ENCODE data around the gene WEE1. TPM values are rescaled to one million over a fixed set of nuclear protein-coding genes. Genes with fewer than 3 reads are reported as not detected.

WEE1 gene
- total and polyA plus RNA-seq, 2 experiments from 2014 or later = 50.7 to 149 TPM

GRCh38 chr11:9615031-9615451, 41.6 kb downstream of the WEE1 start:
- Histone ChIP-seq H3K36me3 (ENCODE audit: insufficient read depth) (no peaks in the 10 kb centered on the region), H3K4me1 (ENCODE audit: insufficient read depth) (peaks cover 5% of the 10 kb centered on the region), H2AFZ (peak overlapping the region; percentile 98; the same call in 1 of the 2 replicates), H3K4me2 (peak overlapping the region; percentile 92), H3K27me3 (ENCODE audit: insufficient read depth) (no peaks in the 10 kb centered on the region), H3K9me2 (ENCODE audit: insufficient read depth) (no peaks in the 10 kb centered on the region), H3K27ac (ENCODE audit: low read depth) (no peak overlapping the region), H3K79me2 (replicated peaks; ENCODE audit: insufficient read depth) (no peaks in the 10 kb centered on the region), H3F3A (replicated peaks; ENCODE audit: low read depth) (peaks cover 6% of the 10 kb centered on the region), H4K20me1 (replicated peaks; ENCODE audit: insufficient read depth) (no peaks in the 10 kb centered on the region), H3K4me3 (peak overlapping the region; percentile 69)
- Mint-ChIP-seq H3K27ac (no peak overlapping the region), H3K4me1 (peaks cover 18% of the 10 kb centered on the region; the same call in 2 of the 3 replicates), H3K9me3 (no peaks in the 10 kb centered on the region), H3K4me3 (peak overlapping the region; percentile 77; the same call in 1 of the 3 replicates), H3K36me3 (ENCODE audit: low read depth) (no peaks in the 10 kb centered on the region), H3K27me3 (ENCODE audit: insufficient read depth, low read depth, poor library complexity) (peaks cover 11% of the 10 kb centered on the region)
- no peak for ATAC-seq
- DNase-seq (ENCODE audit: low spot score) = no peak
- TF ChIP-seq ZNF331 (CRISPR knock-in tag; IDR thresholded peaks at IDR 0.05; ENCODE audit: low read depth) (no peak), JUNB (IDR thresholded peaks at IDR 0.05; ENCODE audit: unreplicated experiment) (no peak), ETS1 (IDR thresholded peaks at IDR 0.05) (no peak), POLR2AphosphoS5 (IDR thresholded peaks at IDR 0.05; ENCODE audit: low read depth) (no peak), CTCF (conservative IDR thresholded peaks at IDR 0.05; ENCODE audit: low read depth in 2 of 2) (no peak), ZNF462 (CRISPR knock-in tag; IDR thresholded peaks at IDR 0.05) (no peak), STAT1 (IDR thresholded peaks at IDR 0.05; ENCODE audit: unreplicated experiment) (no peak), NANOG (IDR thresholded peaks at IDR 0.05; ENCODE audit: borderline replicate concordance) (no peak), EZH2 (IDR thresholded peaks at IDR 0.05; ENCODE audit: low read depth, unreplicated experiment) (no peak), EZH2phosphoT487 (IDR thresholded peaks at IDR 0.05; ENCODE audit: unreplicated experiment) (no peak), REST (IDR thresholded peaks at IDR 0.05; ENCODE audit: unreplicated experiment) (no peak), CREB1 (CRISPR knock-in tag; IDR thresholded peaks at IDR 0.05; ENCODE audit: low read depth) (no peak), ZNF114 (CRISPR knock-in tag; IDR thresholded peaks at IDR 0.05) (no peak)
